A549 (cell line): ENCODE data around the gene ARIH2.

Experiments
- CTCF ChIP-seq: fragments of >200 bp; sonication (Bioruptor Twin); formaldehyde crosslinking; IDR thresholded peaks from 3 replicates; pipeline ENCODE4 v1.5.1; 2016
- POLR2A ChIP-seq: IDR thresholded peaks from 2 replicates; pipeline ENCODE4 v1.6.1; 2012; ENCODE audit warnings: mild to moderate bottlenecking, low read length
- SMC3 ChIP-seq: fragments of >200 bp; sonication (Bioruptor Twin); formaldehyde crosslinking; IDR thresholded peaks from 3 replicates; pipeline ENCODE4 v1.6.1; 2018; ENCODE audit warnings: inconsistent platforms

GRCh38 chr3:48962340-48962739 lies 43.7 kb downstream of the ARIH2 start:
- TF ChIP-seq SMC3 (no peak), CTCF (no peak), POLR2A (no peak)
